Esophagus muscularis mucosa (tissue), 4 donors: ENCODE measurements around the gene FANCC. TPM values are rescaled to one million over a fixed set of nuclear protein-coding genes. Genes with fewer than 3 reads are reported as not detected.
A peak's percentile ranks its signal among the peaks of the same experiment; 100 is the strongest.

Source experiments
- DNase-seq: peaks from one replicate; pipeline ENCODE4 v3.0.0-alpha.2; 2017; ENCODE audit errors: extremely low spot score
- H3K27ac ChIP-seq, 4 donors: fragments of 200-600 bp; sonication (generic); replicated peaks in 1 of 4; 1 replicate in 3 of 4; 2 replicates in 1 of 4; pipeline ENCODE4 v1.5.1; 2016 to 2019; ENCODE audit warnings: mild to moderate bottlenecking in 1 of 4
- H3K27me3 ChIP-seq, 4 donors: fragments of 200-600 bp; sonication (generic); one replicate each; pipeline versions ENCODE4 v1.5.1 to v1.6.0; 2016 to 2019
- H3K36me3 ChIP-seq, 4 donors: fragments of 200-600 bp; sonication (generic); one replicate each; pipeline ENCODE4 v1.5.1; 2016 to 2019
- H3K4me1 ChIP-seq, 4 donors: fragments of 200-600 bp; sonication (generic); one replicate each; pipeline ENCODE4 v1.5.1; 2016 to 2019
- H3K4me3 ChIP-seq, 4 donors: fragments of 200-600 bp; sonication (generic); 1 replicate in 2 of 4; 2 replicates in 2 of 4; pipeline ENCODE4 v1.5.1; 2016 to 2019; ENCODE audit warnings: mild to moderate bottlenecking in 4 of 4, moderate library complexity in 1 of 4
- H3K9me3 ChIP-seq, 4 donors: fragments of 200-600 bp; sonication (generic); 1 replicate in 3 of 4; 2 replicates in 1 of 4; pipeline ENCODE4 v1.5.1; 2016 to 2019
- EP300 ChIP-seq: sonication (generic); formaldehyde crosslinking; IDR thresholded peaks from one replicate; pipeline ENCODE4 v1.6.1; 2017; ENCODE audit warnings: antibody characterized with exemption
- POLR2A ChIP-seq: fragments of 450-650 bp; IDR thresholded peaks from one replicate; pipeline ENCODE4 v1.6.1; 2017; ENCODE audit warnings: antibody characterized with exemption, moderate library complexity, mild to moderate bottlenecking, low read depth
- POLR2AphosphoS5 ChIP-seq, 2 donors: sonication (generic); formaldehyde crosslinking; IDR thresholded peaks; one replicate each; pipeline ENCODE4 v1.6.1; 2017; ENCODE audit warnings: antibody characterized with exemption in 2 of 2
- WGBS: methylation state at CpG from one replicate; pipeline ENCODE4 v1.1.5; 2018; 5-methylcytosine and 5-hydroxymethylcytosine counted together
- intact Hi-C: fragments of 100-400 bp; cut with DNase I; formaldehyde crosslinking; loops from one replicate; pipeline ENCODE4 v1.15.1; 2023
- total RNA-seq, 4 donors: library from RNA; depleted of rRNA; stranded (reverse); fragments of >200 nt; gene quantifications; one replicate each; pipeline versions ENCODE4 v1.1.0 to v1.2.1, GENCODE V29; 2016
- TF ChIP-seq, protein P1 (sequence below), 3 experiments: fragments of 200-600 bp in 2 of 3; fragments of 450-650 bp in 1 of 3; sonication (generic) in 2 of 3; IDR thresholded peaks; one replicate each; pipeline ENCODE4 v1.5.1; 2017 to 2019; ENCODE audit warnings: antibody characterized with exemption in 3 of 3, mild to moderate bottlenecking in 2 of 3, moderate library complexity in 1 of 3

Gene FANCC
- total RNA-seq, 4 donors from 2014 or later = 5.3 to 9.5 (median 6.8) TPM

DNA sequence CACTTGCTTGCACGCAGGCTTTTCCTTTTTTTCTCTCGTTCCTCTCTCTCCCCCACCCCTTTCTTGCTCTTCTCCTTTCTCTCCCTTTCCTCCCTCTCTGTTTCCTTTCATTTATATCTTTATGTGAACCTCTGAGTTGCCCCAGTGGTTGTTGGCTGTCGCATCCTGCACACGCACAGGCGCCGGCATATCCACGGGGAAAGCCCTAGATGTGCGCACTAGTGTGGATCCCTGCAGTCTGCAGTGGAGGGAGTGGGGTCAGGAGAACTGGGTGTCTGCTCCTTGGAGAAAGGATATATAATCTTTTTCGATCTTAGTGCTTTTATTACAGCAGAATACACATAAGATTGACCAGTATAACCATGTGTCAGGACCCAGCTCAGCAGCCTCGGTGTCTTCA lies 223.5 kb downstream of the FANCC start:
- intact Hi-C loops = no loop called here
- H3K27me3 ChIP-seq = no peaks in the 10 kb centered on the region
- no peaks in the 10 kb centered on the region for H3K9me3 ChIP-seq
- peaks cover 78 to 98% (median 86%) of the 10 kb centered on the region in 4 donors for H3K4me1 ChIP-seq
- TF ChIP-seq POLR2A = no peak
- no peak for TF ChIP-seq EP300
- no peak for TF ChIP-seq POLR2AphosphoS5 (IDR thresholded peaks at IDR 0.05)
- TF ChIP-seq, protein P1, sequence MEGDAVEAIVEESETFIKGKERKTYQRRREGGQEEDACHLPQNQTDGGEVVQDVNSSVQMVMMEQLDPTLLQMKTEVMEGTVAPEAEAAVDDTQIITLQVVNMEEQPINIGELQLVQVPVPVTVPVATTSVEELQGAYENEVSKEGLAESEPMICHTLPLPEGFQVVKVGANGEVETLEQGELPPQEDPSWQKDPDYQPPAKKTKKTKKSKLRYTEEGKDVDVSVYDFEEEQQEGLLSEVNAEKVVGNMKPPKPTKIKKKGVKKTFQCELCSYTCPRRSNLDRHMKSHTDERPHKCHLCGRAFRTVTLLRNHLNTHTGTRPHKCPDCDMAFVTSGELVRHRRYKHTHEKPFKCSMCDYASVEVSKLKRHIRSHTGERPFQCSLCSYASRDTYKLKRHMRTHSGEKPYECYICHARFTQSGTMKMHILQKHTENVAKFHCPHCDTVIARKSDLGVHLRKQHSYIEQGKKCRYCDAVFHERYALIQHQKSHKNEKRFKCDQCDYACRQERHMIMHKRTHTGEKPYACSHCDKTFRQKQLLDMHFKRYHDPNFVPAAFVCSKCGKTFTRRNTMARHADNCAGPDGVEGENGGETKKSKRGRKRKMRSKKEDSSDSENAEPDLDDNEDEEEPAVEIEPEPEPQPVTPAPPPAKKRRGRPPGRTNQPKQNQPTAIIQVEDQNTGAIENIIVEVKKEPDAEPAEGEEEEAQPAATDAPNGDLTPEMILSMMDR (IDR thresholded peaks at IDR 0.05) = no peak
- H3K36me3 ChIP-seq = peaks cover 0 to 23% (median 19%) of the 10 kb centered on the region in 4 donors
- DNase-seq = no peak
- H3K27ac ChIP-seq = peak overlapping the region; percentile 68 to 95 (median 86)
- H3K4me3 ChIP-seq = no peak overlapping the region
- WGBS = 80% methylated on average over 10 of the region's 10 CpGs

DNA sequence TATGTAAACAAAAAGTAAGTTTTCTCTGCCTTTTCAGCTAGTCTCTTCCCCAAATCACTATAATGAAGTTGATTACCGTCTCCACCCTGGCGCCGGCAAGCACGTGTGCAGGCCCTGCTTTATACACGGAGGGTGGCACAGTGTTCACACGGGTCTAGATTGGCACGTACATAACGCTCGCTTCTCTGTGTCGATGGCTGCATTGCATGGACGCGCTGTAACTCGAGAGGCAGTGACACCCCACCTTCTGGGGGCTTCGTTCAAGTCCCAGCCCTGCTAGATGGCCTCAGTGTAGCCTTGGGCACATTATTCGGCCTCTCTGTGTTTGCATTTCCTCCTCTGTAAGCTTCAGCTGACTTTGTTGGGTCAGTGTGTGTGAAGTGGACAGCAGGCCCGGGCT lies 223.9 kb downstream of the FANCC start:
- no peaks in the 10 kb centered on the region for H3K9me3 ChIP-seq
- no peak overlapping the region for H3K4me3 ChIP-seq
- intact Hi-C loops = no loop called here
- WGBS = 92% methylated on average over 16 of the region's 16 CpGs
- H3K4me1 ChIP-seq = peaks cover 79 to 98% (median 87%) of the 10 kb centered on the region in 4 donors
- no peak for TF ChIP-seq EP300
- TF ChIP-seq, protein P1 (IDR thresholded peaks at IDR 0.05) = no peak
- no peak for TF ChIP-seq POLR2AphosphoS5 (IDR thresholded peaks at IDR 0.05)
- TF ChIP-seq POLR2A = no peak
- peaks cover 0 to 24% (median 23%) of the 10 kb centered on the region in 4 donors for H3K36me3 ChIP-seq
- no peak for DNase-seq
- peak overlapping the region; percentile 68 to 95 (median 86) for H3K27ac ChIP-seq
- no peaks in the 10 kb centered on the region for H3K27me3 ChIP-seq

DNA sequence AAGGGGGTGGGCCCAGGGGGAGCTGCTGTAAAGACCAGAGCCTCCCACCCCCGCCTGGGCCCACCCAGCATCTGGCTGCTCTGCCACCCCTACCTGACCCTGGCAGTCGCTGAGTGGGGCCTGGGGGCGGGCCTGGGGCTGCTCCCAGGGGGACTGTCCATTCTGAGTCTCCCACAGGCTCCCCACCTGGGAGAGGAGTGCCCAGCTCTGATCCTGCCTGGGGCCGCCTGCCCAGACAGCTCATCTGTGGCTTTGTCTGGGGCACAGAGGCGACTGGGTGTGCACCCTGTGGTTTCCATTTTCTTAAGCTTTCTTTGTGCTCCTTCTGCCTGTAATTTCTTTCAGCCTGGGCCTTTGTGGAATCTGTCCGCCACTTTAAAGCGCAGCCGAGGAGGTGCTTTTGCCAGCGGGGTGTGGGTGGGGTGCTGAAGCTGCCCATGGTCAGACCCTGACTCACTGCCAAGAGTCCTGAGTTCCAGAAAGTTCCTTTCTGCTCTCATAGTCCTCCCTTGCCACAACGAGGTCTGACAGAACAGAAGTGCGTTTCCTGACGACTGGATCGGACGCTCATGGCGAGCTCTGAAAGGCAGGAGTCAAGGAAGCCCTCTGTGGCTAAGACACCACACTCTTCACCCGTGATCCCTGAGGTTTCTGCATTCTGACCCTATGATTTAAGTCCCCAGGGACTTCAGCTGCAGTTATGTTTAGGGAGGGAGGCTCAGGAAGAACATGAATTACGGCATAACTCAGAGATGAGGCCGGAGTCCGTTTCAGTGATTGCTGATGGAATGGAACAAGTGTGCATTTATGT lies 225.0 kb downstream of the FANCC start:
- whole genome bisulfite sequencing = 47% methylated on average over 17 of the region's 19 CpGs
- H3K36me3 ChIP-seq = peaks cover 0 to 35% (median 20%) of the 10 kb centered on the region in 4 donors
- TF ChIP-seq, protein P1 (IDR thresholded peaks at IDR 0.05) = no peak
- TF ChIP-seq POLR2A = no peak
- no peak for TF ChIP-seq EP300
- TF ChIP-seq POLR2AphosphoS5 (IDR thresholded peaks at IDR 0.05) = peak; percentile 33 to 43
- H3K27me3 ChIP-seq = no peaks in the 10 kb centered on the region
- H3K4me3 ChIP-seq = no peak overlapping the region
- intact Hi-C loops = no loop called here
- DNase-seq = no peak
- H3K27ac ChIP-seq = peak overlapping the region; percentile 86 to 95 (median 86)
- no peaks in the 10 kb centered on the region for H3K9me3 ChIP-seq
- peaks cover 84 to 100% (median 92%) of the 10 kb centered on the region in 4 donors for H3K4me1 ChIP-seq

DNA sequence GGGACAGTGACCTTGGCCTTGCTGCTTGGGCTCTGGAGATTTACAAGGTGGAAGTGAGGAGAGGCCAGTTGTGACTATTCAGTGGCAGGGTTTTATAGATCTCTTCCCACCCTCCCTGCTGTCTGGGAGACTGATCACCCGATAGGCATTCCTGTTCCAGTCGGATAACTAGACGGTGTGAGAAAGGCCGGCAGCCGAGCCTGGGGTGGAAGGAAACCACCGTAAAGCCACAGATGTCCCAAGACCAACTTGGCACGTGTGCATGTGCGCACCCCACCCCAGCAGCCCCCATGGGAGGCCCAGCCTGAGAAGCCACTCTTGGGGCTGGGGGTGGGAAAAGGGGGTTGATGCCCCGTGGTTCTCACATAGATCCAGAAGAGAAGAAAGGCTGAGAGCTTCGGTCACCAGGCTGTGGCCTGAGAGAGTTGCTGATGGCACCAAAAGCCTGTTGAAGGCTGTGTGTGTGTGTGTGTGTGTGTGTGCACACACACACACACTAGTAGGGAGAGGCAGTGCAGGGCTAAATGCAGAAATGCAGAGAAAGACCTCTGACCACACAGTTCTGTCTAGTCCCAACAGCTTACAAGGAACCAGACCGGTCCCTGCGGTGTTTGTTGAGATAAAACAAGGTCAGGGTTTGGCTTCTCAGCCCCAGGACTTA lies 225.8 kb downstream of the FANCC start:
- TF ChIP-seq POLR2AphosphoS5 (IDR thresholded peaks at IDR 0.05) (no peak), POLR2A (no peak), EP300 (no peak)
- TF ChIP-seq, protein P1 (IDR thresholded peaks at IDR 0.05) = no peak
- peaks cover 91 to 100% (median 98%) of the 10 kb centered on the region in 4 donors for H3K4me1 ChIP-seq

More for the DNA sequence above, 225.8 kb downstream of the FANCC start:
- peak overlapping the region; percentile 86 to 95 (median 86) for H3K27ac ChIP-seq
- intact Hi-C loops = no loop called here
- H3K36me3 ChIP-seq = peaks cover 0 to 42% (median 17%) of the 10 kb centered on the region in 4 donors
- H3K4me3 ChIP-seq = no peak overlapping the region
- WGBS = 48% methylated on average over 10 of the region's 12 CpGs
- no peak for DNase-seq
- no peaks in the 10 kb centered on the region for H3K27me3 ChIP-seq
- no peaks in the 10 kb centered on the region for H3K9me3 ChIP-seq
